NCI-H1092 (cell line): ENCODE measurements around the gene C2CD2.
"Not testable (repeated sequence)": the region's sequence is repeated elsewhere in the genome, so short reads cannot be mapped to it uniquely, and the experiment has no call there.

Experiments used
- DNase-seq: peaks from one replicate; lab custom pipeline; 2025; lab: John Stamatoyannopoulos, UW

The C2CD2 gene

GRCh38 chr21:41958886-41959563 is 5.2 kb upstream of the C2CD2 start:
- DNase-seq, result no peak

GRCh38 chr21:41957991-41958766 is 4.4 kb upstream of the C2CD2 start:
- peak; percentile 55 for DNase-seq

- no peak for DNase-seq
Measured at GRCh38 chr21:41956926-41957729, 3.3 kb upstream of the C2CD2 start.

GRCh38 chr21:41955516-41955915 is 1.7 kb upstream of the C2CD2 start:
- no peak for DNase-seq

GRCh38 chr21:41954654-41955499 is 1.1 kb upstream of the C2CD2 start:
- no peak for DNase-seq

GRCh38 chr21:41953249-41953830 is 478 bp downstream of the C2CD2 start:
- no peak for DNase-seq

- DNase-seq, result no peak
Measured at GRCh38 chr21:41952568-41953248, 1.1 kb downstream of the C2CD2 start.

GRCh38 chr21:41951876-41952567 is 1.8 kb downstream of the C2CD2 start:
- DNase-seq, result no peak

- DNase-seq, result no peak
Measured at GRCh38 chr21:41950941-41951351, 2.9 kb downstream of the C2CD2 start.

GRCh38 chr21:41949631-41950030 is 4.2 kb downstream of the C2CD2 start:
- not testable (repeated sequence) for DNase-seq

GRCh38 chr21:41948901-41949300 is 4.9 kb downstream of the C2CD2 start:
- DNase-seq, result no peak

GRCh38 chr21:41948078-41948895 is 5.5 kb downstream of the C2CD2 start:
- DNase-seq, result no peak

GRCh38 chr21:41945982-41946381 is 7.8 kb downstream of the C2CD2 start:
- no peak for DNase-seq

GRCh38 chr21:41943851-41944250 is 10.0 kb downstream of the C2CD2 start:
- no peak for DNase-seq

- DNase-seq, result no peak
Measured at GRCh38 chr21:41942457-41942856, 11.4 kb downstream of the C2CD2 start.

- no peak for DNase-seq
Measured at GRCh38 chr21:41941941-41942340, 11.9 kb downstream of the C2CD2 start.

GRCh38 chr21:41940431-41940830 is 13.4 kb downstream of the C2CD2 start:
- DNase-seq, result no peak

GRCh38 chr21:41939391-41939790 is 14.4 kb downstream of the C2CD2 start:
- no peak for DNase-seq
